ENCODE results near the gene ADRA2A. TPM values are rescaled to one million over a fixed set of nuclear protein-coding genes. Genes with fewer than 3 reads are reported as not detected.

The ADRA2A gene
- 0.81 and 4.2 TPM in 2 replicates for total RNA-seq

DNA sequence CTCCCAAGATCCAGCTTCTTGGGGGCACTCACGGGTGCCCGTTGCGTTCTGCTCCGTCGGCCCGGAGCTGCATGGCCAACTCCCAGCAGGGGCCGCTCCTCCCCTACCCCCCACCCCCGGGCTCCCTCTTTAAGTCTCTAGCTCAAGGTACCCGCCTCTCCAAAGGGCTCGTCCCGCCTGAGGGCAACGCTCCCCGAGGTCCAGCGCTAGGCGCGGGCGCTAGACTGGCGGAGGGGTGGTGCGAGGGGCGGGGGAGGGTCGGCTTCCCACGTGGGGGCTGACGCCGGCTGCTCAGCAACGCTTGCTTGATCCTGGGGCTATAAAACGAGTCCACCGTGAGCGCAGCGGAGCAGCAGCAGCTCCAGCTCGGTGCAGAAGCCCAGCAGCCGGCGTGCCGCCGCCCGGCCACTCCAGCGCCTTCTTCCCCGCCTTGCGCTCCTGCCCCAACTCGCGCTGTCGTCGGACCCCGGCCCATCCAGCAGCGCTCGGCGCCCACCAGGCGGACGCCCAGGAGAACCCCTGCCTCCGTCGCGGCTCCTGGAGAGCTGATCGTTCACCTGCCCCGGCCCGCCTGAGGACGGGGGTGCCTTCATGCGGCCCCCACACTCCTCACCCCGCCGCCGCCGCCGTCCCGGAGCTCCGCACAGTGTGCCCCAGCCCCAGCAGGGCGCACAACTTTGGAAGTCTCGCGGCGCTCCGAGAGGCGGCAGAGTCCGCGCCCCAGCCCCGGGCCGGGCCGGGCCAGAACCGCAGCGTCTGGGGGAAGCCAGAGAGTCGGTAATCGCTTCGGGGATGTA, at the start of gene ADRA2A:
Gene ADRA2A (plus strand): TSS at position 348 of the 797 bp plus-strand sequence. CDS start 968 bp downstream, outside the sequence.

Other genes with a start within 250 kb of the ADRA2A start
- gene PDCD4, start 205.1 kb upstream of the ADRA2A start, total RNA-seq, result 43.9 and 70.8 TPM in 2 replicates
- 31.7 and 43.1 TPM in 2 replicates for gene BBIP1, start 157.8 kb upstream of the ADRA2A start, total RNA-seq
- gene SHOC2, start 157.4 kb upstream of the ADRA2A start, total RNA-seq, result 48.6 and 49.0 TPM in 2 replicates

Measured in aortic smooth muscle cell (primary cell).